ENCODE measurements around the gene PPP1R9A.

PPP1R9A gene

GRCh38 chr7:95092324-95092723 is 184.9 kb downstream of the PPP1R9A start:
- peaks cover 0 to 2% of the 10 kb centered on the region in 2 donors for H3K9me3 Mint-ChIP-seq
- no peaks in the 10 kb centered on the region for H3K36me3 Mint-ChIP-seq (ENCODE audit: insufficient read depth)
- no peak overlapping the region for H3K4me3 Mint-ChIP-seq
- ATAC-seq (replicated peaks) = no peak
- no peak for DNase-seq
- no peaks in the 10 kb centered on the region for H3K27me3 Mint-ChIP-seq
- no peaks in the 10 kb centered on the region for H3K4me1 Mint-ChIP-seq (ENCODE audit: low read depth in 2 of 2)
- no peak overlapping the region for H3K27ac Mint-ChIP-seq

DNA sequence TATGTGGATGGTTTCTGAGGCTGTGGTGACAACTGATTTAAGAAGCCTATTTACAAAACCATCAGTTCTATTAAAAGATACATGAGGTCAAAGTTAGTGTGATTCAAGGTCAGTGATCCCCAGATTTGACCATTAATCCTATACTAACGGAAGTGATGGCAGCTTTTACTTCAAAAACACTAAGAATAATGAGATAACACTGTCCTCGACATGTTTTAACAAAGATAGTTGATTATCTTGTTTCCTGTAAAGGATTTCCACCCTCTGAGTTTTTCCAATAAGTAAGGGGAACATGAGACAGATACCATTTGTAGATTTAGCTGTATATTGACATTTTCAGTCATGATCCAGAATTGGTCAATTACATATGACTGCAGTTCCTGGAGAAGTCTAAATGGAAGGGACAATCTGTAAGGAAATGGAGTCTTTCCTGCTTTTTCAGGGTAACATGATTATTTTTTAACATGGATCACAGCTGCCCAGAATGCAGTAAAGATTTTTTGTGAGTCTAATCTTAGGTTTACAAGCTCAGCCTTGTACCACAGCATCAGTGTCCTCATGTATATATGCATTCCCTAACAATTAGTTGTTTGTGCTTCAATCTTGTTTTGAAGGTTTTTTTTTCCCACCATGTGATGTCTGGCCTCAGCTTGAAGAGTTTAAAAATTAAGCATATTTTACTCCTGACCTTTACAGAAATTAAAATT is 188.0 kb downstream of the PPP1R9A start:
- Mint-ChIP-seq H3K4me1 (ENCODE audit: low read depth in 2 of 2) (no peaks in the 10 kb centered on the region), H3K27ac (no peak overlapping the region), H3K27me3 (no peaks in the 10 kb centered on the region), H3K4me3 (no peak overlapping the region), H3K9me3 (peaks cover 0 to 2% of the 10 kb centered on the region in 2 donors), H3K36me3 (ENCODE audit: insufficient read depth) (no peaks in the 10 kb centered on the region)
- DNase-seq (no peak), ATAC-seq (replicated peaks) (no peak)

DNA sequence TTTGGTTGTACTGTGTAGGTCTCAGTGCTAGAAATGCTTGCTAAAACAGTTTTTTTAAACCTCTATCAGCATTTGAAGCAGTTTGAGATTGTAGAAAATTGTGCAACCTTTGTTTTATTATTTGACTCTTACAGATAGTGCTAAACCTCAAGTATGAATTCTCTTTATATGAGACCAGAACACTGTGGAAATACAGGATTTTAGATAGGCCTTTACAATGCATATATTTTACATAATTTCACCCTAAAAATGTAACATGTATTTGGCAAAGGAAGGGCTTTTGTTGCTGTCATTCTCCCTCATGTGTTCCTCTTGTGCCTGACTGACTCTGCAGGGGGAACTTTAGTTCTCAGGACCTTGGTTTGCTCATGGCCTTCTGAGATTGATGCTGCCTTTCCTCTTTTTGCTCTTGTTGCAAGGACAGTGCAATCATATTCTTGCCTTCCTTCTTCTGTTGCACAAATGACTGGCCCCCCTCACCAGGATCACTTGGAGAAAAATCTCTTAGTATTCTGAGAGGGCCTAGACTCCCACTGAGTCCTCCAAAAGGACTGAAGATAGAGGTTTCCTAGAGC is 188.7 kb downstream of the PPP1R9A start:
- DNase-seq (no peak), ATAC-seq (replicated peaks) (no peak)
- no peaks in the 10 kb centered on the region for H3K4me1 Mint-ChIP-seq (ENCODE audit: low read depth in 2 of 2)
- peaks cover 0 to 2% of the 10 kb centered on the region in 2 donors for H3K9me3 Mint-ChIP-seq
- H3K27ac Mint-ChIP-seq = no peak overlapping the region
- no peaks in the 10 kb centered on the region for H3K27me3 Mint-ChIP-seq
- H3K4me3 Mint-ChIP-seq = no peak overlapping the region
- no peaks in the 10 kb centered on the region for H3K36me3 Mint-ChIP-seq (ENCODE audit: insufficient read depth)

GRCh38 chr7:95097291-95097690 is 189.9 kb downstream of the PPP1R9A start:
- no peak overlapping the region for H3K27ac Mint-ChIP-seq
- DNase-seq = no peak
- H3K4me1 Mint-ChIP-seq (ENCODE audit: low read depth in 2 of 2) = no peaks in the 10 kb centered on the region
- no peak for ATAC-seq (replicated peaks)
- no peaks in the 10 kb centered on the region for H3K36me3 Mint-ChIP-seq (ENCODE audit: insufficient read depth)
- H3K27me3 Mint-ChIP-seq = no peaks in the 10 kb centered on the region
- H3K4me3 Mint-ChIP-seq = no peak overlapping the region
- H3K9me3 Mint-ChIP-seq = peaks cover 0 to 2% of the 10 kb centered on the region in 2 donors

GRCh38 chr7:95097851-95098250 is 190.5 kb downstream of the PPP1R9A start:
- no peaks in the 10 kb centered on the region for H3K36me3 Mint-ChIP-seq (ENCODE audit: insufficient read depth)
- H3K27me3 Mint-ChIP-seq = no peaks in the 10 kb centered on the region
- no peak for ATAC-seq (replicated peaks)
- no peak overlapping the region for H3K27ac Mint-ChIP-seq
- no peak overlapping the region for H3K4me3 Mint-ChIP-seq
- peaks cover 0 to 2% of the 10 kb centered on the region in 2 donors for H3K9me3 Mint-ChIP-seq
- no peaks in the 10 kb centered on the region for H3K4me1 Mint-ChIP-seq (ENCODE audit: low read depth in 2 of 2)
- DNase-seq = no peak

DNA sequence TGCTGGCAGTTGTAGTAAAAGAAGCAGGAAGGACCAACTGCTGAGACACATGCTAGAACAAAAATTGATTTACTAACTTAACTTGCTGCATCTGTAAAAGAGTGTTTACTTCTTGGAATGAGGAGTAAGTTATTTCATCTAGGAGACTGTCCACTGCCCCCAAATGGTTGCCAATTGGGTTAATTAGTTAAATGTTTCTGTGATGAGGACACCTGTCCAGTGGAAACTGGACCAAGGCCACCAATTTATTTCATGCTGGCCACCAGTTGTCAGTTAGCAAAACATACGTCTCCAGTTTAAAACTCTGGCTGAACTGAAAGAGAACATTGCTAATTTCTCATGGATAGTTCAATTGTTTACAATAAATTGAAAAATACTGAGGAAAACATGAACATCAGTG is 191.7 kb downstream of the PPP1R9A start:
- H3K27me3 Mint-ChIP-seq = no peaks in the 10 kb centered on the region
- H3K4me3 Mint-ChIP-seq = no peak overlapping the region
- peaks cover 0 to 2% of the 10 kb centered on the region in 2 donors for H3K9me3 Mint-ChIP-seq
- H3K27ac Mint-ChIP-seq = no peak overlapping the region
- DNase-seq (no peak), ATAC-seq (replicated peaks) (no peak)
- H3K4me1 Mint-ChIP-seq (ENCODE audit: low read depth in 2 of 2) = no peaks in the 10 kb centered on the region
- no peaks in the 10 kb centered on the region for H3K36me3 Mint-ChIP-seq (ENCODE audit: insufficient read depth)

DNA sequence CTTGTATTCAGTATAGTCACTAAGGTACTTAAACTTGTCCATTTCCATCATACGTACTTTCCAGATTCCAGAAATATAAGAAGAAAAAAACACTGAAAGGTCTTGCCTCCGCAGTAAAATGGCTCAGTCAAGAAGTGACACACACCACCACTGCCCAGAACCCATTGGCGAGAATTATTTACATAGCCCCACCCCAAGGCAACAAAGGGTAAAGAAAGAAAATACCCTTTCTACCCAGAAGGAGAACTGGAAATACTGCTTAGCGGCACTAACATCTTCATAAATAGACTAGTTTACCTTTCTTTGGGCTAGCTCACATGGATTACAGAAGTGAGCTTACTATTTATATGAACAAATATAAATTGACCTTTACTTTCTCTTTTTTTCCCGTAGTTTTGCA is 194.0 kb downstream of the PPP1R9A start:
- Mint-ChIP-seq H3K9me3 (peaks cover 0 to 1% of the 10 kb centered on the region in 2 donors), H3K4me1 (ENCODE audit: low read depth in 2 of 2) (no peaks in the 10 kb centered on the region), H3K36me3 (ENCODE audit: insufficient read depth) (no peaks in the 10 kb centered on the region), H3K27me3 (no peaks in the 10 kb centered on the region), H3K27ac (no peak overlapping the region), H3K4me3 (no peak overlapping the region)
- ATAC-seq (replicated peaks) (no peak), DNase-seq (no peak)

DNA sequence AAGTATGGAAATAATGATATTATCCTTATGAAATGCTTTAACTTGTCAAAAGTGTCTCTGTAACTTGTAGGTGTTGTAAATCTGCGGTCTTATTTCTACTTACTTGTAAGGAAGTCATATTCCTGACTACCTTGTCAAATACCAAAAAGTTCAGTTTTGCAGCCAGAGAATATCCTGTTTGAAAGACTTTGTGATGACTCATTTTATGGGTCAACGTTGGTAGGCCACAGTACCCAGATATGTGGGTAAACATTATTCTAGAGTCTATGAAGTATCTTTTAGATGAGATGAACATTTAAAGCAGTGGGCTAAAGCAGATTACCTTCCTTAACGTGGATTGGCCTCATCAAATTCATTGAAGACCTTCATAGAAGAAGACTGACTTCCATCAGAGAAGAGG is 195.3 kb downstream of the PPP1R9A start:
- H3K27me3 Mint-ChIP-seq = no peaks in the 10 kb centered on the region
- DNase-seq (no peak), ATAC-seq (replicated peaks) (no peak)
- H3K4me3 Mint-ChIP-seq = no peak overlapping the region
- no peaks in the 10 kb centered on the region for H3K4me1 Mint-ChIP-seq (ENCODE audit: low read depth in 2 of 2)
- peaks cover 0 to 1% of the 10 kb centered on the region in 2 donors for H3K9me3 Mint-ChIP-seq
- no peak overlapping the region for H3K27ac Mint-ChIP-seq
- H3K36me3 Mint-ChIP-seq (ENCODE audit: insufficient read depth) = no peaks in the 10 kb centered on the region

DNA sequence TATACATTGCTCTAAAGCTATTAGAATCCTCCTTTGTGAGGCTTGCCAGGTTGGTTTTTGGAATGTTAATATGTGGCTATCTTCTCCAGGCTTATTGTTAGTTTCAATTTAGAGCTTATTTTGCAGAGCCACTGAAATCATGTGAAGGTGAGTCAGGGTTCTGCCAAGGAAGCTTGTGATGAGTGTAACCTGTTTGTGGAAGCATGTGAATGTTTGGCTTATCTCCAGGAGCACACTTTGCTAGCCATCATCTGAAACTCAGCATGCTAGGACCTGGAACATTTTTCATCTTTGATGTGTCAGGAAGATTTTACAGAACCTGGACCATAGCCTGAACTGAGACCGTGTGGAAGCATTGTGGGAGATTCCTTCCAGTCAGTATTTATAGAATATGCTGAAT is 197.3 kb downstream of the PPP1R9A start:
- H3K9me3 Mint-ChIP-seq = peaks cover 0 to 1% of the 10 kb centered on the region in 2 donors
- H3K4me1 Mint-ChIP-seq (ENCODE audit: low read depth in 2 of 2) = no peaks in the 10 kb centered on the region

DNA sequence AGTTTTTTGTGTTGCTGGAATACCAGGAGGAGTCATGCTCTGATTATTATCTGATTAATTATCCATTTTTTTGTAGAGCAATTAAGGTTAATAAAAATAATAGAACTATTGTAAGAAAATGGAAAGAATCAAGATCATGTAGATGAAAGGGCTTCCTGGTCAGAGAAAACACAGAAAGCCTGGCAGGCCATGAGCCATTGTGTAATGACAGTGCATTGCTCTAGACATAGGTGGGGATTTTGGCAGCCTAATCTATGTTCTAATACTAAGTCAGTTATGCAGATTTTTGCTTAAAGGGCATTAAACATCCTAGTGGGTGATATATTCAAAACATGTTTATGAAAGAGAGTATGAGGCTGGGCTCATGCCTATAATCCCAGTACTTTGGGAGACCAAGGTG is 198.2 kb downstream of the PPP1R9A start:
- Mint-ChIP-seq H3K9me3 (peaks cover 0 to 1% of the 10 kb centered on the region in 2 donors), H3K27me3 (no peaks in the 10 kb centered on the region), H3K27ac (no peak overlapping the region), H3K4me3 (no peak overlapping the region), H3K36me3 (ENCODE audit: insufficient read depth) (no peaks in the 10 kb centered on the region), H3K4me1 (ENCODE audit: low read depth in 2 of 2) (no peaks in the 10 kb centered on the region)
- ATAC-seq (replicated peaks) (no peak), DNase-seq (no peak)

More for the DNA sequence above, 197.3 kb downstream of the PPP1R9A start:
- Mint-ChIP-seq H3K4me3 (no peak overlapping the region), H3K27ac (no peak overlapping the region), H3K36me3 (ENCODE audit: insufficient read depth) (no peaks in the 10 kb centered on the region), H3K27me3 (no peaks in the 10 kb centered on the region)
- DNase-seq = no peak
- ATAC-seq (replicated peaks) = no peak

DNA sequence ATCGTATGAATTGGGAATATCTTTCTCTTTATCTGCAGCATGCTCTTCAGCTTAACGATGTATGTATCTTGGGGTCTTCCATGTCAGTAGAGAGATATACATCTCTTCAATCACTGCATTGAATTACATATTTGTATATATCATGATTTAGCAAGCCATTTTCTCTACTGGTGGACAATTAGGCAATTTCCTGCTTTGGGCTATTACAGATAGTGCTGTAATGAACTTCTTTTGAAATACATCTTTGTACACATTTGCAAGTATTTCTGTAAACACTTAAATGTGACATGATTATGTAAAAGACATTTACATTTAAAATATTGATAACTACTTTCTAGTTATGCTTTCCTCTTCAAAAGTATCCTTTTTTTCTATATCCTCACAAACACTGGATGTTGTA is 199.0 kb downstream of the PPP1R9A start:
- ATAC-seq (replicated peaks) = no peak
- Mint-ChIP-seq H3K4me3 (no peak overlapping the region), H3K36me3 (ENCODE audit: insufficient read depth) (no peaks in the 10 kb centered on the region), H3K4me1 (ENCODE audit: low read depth in 2 of 2) (no peaks in the 10 kb centered on the region), H3K9me3 (peaks cover 0 to 1% of the 10 kb centered on the region in 2 donors), H3K27ac (no peak overlapping the region), H3K27me3 (no peaks in the 10 kb centered on the region)
- no peak for DNase-seq

GRCh38 chr7:95110707-95111106 is 203.3 kb downstream of the PPP1R9A start:
- Mint-ChIP-seq H3K4me3 (no peak overlapping the region), H3K36me3 (ENCODE audit: insufficient read depth) (no peaks in the 10 kb centered on the region), H3K4me1 (ENCODE audit: low read depth in 2 of 2) (no peaks in the 10 kb centered on the region), H3K9me3 (no peaks in the 10 kb centered on the region), H3K27ac (no peak overlapping the region), H3K27me3 (no peaks in the 10 kb centered on the region)
- DNase-seq (no peak), ATAC-seq (replicated peaks) (no peak)

DNA sequence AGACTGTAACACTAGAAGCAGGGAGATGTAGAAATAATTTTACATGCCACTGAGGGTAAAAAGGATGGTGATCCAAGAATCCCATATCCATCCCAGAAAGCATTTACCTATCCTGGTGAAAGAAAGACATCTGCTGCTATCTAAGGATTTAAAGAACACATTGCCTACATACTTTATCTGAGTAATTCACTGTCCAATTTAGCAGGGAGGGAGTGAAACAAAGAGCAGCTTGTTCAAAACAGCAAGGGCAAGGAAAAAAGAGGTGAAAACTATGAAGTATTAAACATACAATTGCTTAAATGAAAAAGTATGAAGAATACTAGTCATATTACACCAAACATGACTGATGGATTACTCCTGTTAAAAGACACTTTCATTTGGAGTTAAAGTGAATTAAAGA is 206.2 kb downstream of the PPP1R9A start:
- Mint-ChIP-seq H3K27me3 (no peaks in the 10 kb centered on the region), H3K9me3 (no peaks in the 10 kb centered on the region), H3K4me1 (ENCODE audit: low read depth in 2 of 2) (no peaks in the 10 kb centered on the region), H3K36me3 (ENCODE audit: insufficient read depth) (no peaks in the 10 kb centered on the region), H3K27ac (no peak overlapping the region), H3K4me3 (no peak overlapping the region)
- ATAC-seq (replicated peaks) = no peak
- DNase-seq = no peak

DNA sequence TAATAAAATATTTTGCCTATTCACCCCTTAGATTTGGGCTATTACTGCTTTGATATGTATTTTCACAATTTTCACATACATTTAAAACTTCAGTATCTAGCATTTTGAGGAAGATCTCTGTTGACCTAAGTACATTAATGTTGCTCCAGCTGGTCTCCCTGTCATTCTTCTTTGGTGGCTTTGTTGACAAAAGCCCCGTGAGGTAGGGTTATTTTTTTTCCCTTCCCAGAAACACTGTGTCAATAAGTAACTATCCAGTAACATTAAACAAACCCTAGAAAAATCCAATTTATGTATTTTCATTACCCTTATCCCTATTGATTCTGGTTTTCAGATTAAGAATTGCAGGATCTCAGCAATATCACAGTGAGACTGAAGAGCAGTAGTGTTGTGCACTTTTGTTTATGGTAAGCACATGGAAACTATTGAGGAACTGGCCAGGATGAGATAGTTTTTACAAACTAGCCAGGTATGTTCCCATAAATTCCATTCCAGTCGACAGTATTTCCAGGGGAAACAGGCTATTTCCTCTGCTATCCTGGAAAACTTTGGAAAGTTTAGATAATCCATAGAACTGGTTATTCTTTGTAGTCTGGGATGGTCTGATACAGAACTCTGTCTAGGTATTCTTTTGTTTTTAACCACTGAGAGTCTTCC is 218.8 kb downstream of the PPP1R9A start:
- Mint-ChIP-seq H3K4me3 (no peak overlapping the region), H3K27me3 (no peaks in the 10 kb centered on the region), H3K4me1 (ENCODE audit: low read depth in 2 of 2) (no peaks in the 10 kb centered on the region), H3K36me3 (ENCODE audit: insufficient read depth) (no peaks in the 10 kb centered on the region), H3K9me3 (no peaks in the 10 kb centered on the region), H3K27ac (no peak overlapping the region)
- ATAC-seq (replicated peaks) = no peak
- DNase-seq = no peak
